HG02798 (cell line): ENCODE measurements around the gene C10orf90.

ENCODE experiments used
- ATAC-seq: cut with Tn5 transposase; IDR thresholded peaks from one replicate; pipeline ENCODE4 v1.9.1; 2021; ENCODE audit warnings: mild to moderate bottlenecking; ENCODE audit not compliant: unreplicated experiment, poor library complexity

The C10orf90 gene

DNA sequence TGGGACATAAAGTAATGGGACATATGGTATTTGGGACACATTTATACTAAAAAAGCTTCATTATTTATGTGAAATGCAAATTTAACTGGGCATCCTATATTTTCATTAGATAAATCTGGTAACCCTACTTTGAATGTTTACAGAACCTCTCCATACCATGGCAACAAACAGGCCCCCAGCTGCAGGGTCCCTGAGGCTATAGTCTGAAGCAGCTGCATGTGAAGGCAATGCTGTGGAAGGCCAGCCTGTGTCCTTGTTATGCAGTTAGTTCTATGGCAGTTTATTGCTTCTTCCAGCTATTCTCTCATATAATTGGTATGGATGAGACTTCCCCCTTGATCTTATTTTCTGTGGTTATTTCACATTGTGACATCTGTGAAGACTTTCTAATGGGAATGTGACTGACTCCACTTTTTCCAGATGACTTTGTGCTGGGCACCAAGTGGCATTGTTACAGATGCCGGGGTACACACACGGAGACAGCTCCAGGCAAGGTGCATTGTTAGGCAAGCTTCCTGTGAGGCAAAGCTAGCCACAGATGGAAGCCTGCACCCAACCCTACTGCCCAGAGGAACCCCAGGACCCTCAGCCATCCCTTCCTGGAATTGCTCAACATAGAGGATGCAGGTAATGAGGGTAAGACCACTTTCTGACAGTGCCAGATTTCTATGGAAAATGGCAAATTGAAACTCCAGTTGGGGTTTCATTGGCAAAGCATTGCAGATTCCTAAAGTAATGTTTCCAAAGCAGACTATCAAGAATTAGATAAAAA, 232.7 kb downstream of the C10orf90 start:
- ATAC-seq: no peak

DNA sequence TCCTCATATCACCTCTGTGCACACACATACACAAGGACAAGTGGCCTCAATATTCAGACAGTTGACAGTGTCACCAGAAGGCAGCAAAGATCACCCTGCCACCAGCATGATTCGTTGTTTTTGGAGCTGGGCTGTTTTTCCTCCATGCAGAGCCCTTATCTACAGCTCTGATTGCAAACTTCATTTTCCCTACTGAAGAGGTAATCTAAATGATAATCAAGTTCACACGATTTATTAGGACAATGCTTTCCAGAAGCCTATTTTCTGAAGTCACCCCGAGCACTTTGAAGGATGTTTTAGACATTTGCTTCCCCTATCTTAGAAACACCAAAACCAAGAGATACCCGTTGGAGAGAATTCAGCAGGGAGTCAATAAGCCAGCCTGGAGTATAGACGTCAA, 236.3 kb downstream of the C10orf90 start:
- no peak for ATAC-seq

DNA sequence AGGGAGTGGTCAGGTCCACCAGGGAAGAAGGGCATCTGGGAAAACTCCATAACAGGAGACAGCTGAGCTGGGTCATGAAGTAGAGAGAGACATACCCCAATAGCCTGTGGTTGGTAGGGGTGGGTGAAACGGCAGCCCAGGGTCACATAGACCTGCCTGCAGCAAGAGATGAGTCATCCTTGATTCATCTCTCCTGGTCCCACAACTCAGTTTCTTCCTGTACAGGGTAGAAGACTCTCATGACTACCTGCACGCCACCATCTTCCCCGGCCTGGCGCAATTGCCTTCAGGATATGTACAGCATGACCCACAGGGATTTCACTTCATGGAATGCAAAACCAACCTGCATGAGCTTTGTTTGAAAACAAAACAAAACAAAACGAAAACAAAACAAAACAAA, 237.1 kb downstream of the C10orf90 start:
- ATAC-seq: no peak

DNA sequence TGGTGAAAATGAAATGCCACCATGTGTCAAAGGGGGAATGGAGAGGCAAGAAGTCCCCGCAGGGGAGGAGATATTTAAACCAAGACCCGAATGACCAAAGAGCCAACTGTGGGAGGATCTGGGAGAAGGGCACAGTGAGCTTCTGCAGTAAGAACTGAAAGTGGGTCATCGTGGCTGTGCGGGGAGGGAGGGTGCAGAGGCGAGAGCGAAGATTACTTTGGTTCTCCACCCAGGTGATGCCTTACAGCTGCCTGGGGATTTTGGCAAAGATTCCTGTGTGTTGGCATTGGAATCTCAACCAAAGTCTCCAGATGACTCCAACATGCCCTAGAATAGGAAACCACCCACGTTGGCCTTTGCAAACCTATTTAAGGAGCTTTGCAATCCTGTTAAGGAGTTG, 238.0 kb downstream of the C10orf90 start:
- no peak for ATAC-seq

DNA sequence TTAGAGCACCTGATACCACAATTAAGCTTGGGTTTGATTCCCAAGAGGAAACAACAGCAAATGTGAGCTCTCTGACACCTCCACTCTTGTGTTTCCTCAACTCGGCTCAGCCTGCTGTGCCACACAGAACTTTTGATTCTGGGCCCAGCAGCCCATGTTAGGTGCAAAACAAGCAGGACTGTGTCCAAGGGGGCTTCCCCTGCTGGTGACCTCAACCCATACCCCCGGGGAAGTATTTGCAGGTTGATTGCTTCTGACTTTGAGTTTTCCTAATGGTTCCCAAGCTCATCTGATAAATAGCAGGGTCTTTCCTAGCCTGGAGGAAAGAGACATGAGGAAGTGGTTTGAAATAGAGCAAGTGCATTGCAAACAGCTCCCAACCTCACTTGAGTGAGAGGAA, 238.7 kb downstream of the C10orf90 start:
- ATAC-seq: no peak

DNA sequence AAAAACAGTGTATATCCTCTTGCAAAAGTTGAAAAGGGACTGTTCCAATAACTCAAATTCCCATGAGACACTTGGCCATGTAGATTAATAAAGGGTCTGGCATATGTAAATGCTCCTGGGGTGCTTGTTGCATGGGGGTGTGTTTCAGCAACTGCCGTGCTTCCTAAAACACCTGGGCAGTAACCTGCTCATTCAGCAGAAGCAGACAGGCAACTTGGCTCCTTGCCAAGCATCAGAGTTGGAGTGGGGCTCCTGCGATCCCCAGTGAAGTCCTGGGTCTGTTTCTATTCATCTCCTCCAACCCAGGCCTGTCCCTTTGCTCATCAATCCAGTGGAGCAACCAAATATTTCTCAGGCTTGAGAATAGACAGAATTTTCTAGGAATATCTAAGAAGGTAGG, 240.0 kb downstream of the C10orf90 start:
- ATAC-seq: no peak

DNA sequence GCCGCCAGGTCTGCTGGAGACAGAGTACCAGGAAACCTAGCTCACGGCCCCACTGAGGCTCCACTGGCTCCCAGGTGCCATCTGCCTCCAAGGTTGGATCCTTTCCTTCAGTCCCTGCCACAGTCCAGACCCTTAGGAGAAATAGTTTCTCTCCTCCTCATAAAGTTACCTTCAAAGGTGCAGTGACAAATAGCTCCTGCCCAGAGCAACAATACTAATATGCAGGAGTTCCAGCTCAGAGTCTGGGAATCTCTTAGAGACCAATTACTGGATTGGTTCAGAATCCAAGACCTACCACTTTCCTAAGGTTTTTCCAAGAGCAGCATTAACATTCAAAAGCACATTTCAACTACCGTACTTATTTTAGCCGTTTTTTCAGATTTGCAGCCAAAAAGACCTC, 241.2 kb downstream of the C10orf90 start:
- no peak for ATAC-seq

DNA sequence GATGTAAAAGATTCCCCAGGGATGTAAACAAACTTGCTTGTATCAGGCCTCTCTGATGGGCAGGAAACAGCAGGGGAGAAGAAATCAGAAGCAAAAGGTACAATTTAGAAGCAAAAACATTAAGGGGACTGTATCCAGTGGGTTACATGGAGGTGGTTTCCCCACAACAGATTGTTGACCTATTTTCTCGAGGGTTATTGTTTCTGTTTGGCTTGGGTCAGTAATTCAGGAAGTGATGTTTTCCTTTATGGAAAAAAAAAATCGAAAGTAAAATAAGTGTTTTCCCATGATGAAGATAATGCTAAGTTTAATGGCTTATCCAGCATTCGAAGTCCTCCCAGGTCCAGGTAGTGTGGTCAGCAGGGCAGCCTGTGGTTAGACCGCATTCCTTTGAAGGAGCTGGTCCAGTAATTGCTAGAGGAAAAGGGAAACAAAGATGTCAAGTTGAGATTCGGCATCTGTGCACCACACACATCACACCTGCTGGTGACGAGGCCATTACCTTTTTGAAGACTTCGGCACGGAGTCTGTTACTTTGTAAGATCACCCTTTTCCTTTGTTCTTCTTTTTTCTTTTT, 244.9 kb downstream of the C10orf90 start:
- no peak for ATAC-seq

DNA sequence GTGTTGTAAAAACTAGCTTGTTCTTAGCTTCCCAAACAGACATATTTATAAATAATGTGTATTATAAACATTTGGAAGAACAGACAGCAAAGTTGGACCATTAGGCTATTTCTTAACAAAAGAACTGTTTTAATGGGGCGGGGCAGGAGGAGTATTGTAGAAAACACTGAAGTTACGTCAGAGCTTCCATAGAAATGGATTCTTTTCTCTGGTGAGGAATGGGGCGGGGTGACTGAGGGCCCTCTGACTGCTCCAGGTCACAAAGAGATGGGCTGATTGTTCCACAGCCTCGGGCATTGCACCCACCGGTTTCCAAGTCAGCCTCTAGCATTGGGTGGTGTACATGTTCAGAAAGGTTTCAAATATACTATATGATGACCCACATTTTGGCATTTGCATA, 245.5 kb downstream of the C10orf90 start:
- ATAC-seq: no peak

DNA sequence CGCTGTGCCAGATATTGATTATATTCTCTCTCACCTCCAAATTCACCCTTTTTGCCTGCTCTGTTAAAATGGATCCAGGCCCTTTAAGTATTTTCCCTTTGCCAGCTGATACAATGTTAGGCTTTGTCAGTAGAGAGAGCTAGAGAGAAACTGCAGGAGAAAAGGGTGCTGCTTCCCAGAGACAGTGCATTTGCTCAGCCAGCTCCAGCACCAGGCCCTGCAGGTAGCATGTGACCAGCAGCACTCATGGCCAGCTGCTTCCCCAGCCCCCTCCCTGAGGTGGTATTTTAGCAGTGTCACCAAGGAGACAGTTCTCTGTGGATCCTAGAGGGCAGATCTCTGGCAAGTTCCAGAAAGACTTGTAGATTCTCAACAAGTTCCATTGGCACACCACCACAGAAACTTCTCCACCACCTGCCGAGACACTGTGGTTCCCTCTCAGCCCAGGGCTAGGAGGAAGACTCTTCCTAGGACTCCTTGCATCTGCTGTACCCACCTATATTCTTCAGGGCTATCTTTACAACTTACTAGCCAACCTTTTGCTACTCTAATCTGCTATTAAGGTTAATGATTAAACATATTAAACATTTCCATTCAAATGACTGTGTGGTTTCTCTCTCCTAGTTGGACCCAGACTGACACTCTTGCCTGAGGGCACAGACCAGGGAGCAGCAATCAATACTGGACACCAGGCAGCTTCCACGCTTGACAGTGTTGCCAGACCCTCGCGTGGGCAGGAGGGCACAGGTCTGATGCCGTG, 246.6 kb downstream of the C10orf90 start:
- ATAC-seq: no peak

DNA sequence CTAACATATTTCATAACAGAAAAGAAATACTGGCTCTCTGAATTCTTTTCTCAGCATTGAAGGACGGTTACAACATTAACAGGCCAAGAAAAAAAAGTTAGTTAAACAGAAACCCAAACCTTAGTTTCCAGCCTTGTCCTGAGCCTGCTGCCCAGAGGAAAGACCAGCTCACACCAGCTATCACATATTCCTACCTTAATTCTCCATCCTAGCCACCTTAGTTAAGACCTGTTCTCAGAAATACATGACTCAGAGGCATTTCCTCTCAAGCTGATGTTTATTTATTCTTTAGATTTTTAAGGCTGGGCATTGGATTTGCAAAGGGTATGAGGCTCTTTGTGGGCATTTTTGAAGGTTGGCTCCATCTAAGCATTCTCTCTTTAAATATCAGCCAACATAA, 247.9 kb downstream of the C10orf90 start:
- no peak for ATAC-seq

DNA sequence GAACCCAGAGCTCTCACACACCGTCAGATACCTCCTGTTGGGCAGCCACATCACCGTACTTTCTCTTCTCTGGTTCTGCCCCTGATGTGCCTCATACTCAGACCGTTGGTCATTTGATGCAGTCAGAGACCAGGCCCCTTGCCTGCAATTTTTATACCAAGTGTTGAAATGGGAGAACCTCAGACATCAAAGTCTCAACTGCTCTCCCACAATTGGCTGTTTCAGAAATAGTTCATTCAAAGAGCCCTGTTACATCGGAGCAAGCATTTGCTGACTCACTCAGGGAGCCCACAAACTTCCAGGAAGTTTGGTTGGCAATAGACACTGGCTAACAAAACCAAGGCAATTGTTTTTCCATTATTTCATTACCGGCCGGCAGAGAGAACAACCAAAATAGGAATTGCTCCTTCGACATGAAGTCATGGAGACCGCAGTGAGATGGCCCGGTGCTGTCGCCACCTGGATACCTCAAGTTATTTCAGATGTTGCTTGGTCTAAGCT, 248.7 kb downstream of the C10orf90 start:
- ATAC-seq: no peak

DNA sequence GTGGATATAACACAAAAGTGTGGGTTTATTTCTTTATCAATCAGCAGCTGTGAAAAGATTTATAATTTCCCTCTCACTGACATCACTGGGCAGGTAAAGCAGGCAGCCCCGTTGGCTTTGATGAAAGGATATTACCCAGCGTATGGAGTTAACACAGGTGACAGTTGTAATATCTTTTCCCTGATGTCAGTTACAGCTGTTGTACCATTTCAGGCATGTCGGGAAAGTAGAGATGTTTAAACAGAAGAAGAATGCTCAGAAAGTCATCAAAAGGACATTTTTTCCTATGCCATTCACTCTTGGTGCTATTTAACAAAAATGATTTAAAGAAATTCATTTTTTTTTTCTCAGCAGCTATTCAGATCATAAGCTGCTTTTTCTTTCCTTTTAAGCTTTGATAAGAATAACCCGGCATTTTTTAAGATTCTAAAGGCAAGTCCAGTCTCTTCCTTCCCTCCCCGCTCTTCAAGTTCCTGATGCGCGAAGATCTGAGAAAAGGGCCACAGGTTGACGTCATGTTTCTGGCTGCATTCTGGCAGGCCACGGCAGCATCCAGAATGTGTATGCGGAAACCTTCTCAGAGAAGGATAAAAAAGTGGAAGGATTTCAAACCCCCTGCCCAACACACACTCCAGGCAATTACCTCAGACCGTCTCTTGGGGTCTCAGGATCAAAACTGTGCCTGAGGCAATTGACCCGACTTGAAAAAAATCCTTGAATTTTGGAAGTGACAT, 249.8 kb downstream of the C10orf90 start:
- ATAC-seq: no peak

DNA sequence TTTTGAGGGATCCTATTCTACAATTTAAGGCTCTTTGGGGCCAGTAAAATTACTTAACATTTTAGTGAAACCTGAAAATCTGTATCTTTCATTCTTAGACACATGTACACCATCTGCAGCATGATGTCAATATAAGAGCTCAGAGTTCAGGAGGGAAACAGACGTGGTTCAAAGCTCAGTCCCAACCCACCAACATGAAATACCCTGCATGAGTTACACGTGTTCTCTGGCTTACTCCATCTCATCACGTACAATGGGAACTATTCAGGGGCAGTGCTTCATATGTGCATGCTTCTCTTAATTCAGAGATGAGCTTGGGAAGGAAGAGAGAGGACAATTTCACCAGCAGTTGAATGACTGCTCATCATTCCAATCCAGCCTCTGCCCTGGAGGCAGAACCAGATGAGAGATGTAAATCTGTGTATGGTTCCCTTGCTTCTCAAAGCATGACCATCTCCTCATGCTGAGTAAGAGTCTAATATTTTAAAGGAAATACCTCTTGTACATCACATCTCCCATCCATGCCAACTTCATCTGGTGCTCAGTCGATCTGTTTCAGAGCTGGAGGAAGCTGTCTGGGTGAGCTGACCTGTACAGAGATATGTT, 253.2 kb downstream of the C10orf90 start:
- ATAC-seq: no peak

DNA sequence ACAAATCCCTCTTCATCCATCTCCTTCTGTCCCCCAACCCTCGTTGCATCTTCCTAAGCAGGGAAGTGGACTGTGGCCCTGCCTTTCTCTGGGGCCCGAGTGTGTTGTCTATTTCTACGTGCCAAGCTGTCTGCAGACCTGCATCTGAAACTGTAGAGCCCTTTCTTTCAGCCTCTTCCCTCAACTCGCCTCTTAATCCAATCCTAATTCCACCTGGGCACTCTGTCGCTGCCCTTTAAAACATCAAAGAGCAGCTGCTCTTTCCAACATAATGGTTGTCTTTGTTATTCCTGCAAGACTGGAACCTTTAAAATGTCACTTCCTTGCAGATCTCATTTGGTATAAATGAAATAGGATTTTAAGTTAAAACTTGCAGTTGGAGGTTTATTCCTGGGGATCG, 260.7 kb downstream of the C10orf90 start:
- ATAC-seq: no peak

DNA sequence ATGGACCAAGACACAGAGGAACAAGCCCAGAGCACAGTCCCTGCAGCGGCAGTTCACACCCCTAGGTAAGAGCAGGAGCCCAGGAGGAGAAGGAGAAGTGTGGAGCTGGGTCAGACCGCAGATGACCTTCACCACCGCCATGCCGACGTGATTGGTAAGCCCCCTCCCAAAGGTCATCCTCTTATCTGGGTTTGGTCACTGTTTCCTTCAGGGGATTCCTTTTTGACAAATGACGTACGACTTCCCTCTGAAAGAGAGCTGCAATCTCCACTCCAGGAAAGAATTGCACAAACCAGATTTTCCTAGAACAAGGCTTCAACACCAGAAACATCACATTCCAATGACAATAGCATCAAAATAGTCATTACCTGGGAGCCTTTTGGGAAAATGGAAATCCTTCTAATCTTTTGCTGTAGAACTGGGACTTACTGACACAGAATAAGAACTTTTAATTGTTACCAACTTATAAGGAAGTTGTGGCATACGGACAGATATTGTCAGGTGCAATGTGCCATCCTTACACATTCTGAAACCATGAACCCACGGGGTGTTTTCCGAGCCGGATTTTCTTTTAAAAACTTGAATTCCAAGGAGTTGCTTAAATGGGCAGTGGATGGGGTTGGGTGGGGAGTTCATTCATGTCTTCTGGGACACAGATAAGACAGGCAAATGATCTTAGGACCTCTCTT, 261.4 kb downstream of the C10orf90 start:
- no peak for ATAC-seq

DNA sequence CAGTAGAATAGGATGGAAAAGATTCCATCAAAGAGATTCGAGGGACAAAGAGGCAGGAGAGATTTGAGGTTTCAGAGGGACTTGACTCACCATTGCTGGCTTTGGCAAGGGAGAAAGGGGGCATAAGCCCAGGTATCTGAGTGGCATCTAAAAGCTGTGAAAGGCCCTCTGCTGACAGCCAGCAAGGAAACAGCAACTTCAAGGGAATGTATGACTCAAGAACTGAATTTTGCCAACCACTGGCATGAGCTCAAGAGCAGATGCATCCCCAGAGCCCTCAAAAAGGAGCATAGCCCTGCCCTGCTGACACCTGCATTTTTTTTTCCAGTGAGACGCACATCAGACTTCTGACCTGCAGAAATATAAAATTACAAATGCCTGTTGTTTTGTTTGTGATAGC, 262.7 kb downstream of the C10orf90 start:
- ATAC-seq: no peak

DNA sequence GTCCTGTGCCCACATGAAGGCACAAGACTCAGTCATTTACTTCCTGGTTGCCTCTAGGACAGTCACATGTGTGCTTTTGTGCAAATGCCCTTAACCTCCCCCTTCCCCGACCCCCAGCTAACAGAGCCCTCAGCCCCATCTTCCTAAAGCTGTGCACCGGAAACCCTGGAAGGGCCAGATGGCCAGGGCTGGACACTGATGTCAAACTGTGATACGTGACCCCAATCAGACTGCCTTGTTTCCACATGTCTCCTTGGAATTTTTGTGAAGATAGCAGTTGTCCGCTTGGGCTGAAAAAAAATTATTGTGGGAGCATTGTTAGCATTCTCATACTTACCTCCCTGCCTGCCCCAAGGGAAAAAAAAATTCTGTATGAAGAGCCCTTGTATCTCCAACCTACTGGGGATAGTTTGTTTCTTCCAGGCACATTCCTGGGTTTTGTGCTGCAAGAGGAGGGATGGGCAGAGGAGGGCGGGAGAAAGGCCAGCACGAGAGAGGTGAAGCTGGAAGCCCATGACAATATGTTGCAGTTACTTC, 265.2 kb downstream of the C10orf90 start:
- ATAC-seq: no peak
